Measurements from ENCODE around the gene KDM2B.

DNA sequence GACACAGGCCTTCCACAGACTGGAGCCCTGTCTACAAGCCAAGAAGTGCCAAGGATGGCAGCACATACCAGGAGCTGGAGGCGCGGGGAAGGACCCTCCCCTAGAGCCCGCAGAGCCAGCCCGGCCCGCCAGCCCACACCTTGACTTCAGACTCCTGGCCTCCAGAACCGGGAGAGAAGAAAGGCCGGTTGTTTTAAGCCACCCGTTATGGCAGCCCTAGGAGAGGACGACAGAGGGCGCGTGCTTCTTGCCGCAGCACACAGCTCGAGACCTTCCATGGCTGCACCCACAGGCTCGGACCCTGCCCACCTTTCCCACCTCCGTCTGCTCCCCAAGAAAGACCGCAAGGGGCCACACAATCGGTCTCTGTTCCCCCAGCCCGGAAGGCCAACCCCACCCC lies 127.2 kb downstream of the KDM2B start:
- TF ChIP-seq, protein P1, sequence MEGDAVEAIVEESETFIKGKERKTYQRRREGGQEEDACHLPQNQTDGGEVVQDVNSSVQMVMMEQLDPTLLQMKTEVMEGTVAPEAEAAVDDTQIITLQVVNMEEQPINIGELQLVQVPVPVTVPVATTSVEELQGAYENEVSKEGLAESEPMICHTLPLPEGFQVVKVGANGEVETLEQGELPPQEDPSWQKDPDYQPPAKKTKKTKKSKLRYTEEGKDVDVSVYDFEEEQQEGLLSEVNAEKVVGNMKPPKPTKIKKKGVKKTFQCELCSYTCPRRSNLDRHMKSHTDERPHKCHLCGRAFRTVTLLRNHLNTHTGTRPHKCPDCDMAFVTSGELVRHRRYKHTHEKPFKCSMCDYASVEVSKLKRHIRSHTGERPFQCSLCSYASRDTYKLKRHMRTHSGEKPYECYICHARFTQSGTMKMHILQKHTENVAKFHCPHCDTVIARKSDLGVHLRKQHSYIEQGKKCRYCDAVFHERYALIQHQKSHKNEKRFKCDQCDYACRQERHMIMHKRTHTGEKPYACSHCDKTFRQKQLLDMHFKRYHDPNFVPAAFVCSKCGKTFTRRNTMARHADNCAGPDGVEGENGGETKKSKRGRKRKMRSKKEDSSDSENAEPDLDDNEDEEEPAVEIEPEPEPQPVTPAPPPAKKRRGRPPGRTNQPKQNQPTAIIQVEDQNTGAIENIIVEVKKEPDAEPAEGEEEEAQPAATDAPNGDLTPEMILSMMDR (IDR thresholded peaks at IDR 0.05) = no peak
- TF ChIP-seq EZH2 (IDR thresholded peaks at IDR 0.05; ENCODE audit: borderline replicate concordance, insufficient read depth, low read depth, low read length, poor library complexity, severe bottlenecking) = no peak
